ENCODE data around the gene AKIRIN2.

AKIRIN2 gene

DNA sequence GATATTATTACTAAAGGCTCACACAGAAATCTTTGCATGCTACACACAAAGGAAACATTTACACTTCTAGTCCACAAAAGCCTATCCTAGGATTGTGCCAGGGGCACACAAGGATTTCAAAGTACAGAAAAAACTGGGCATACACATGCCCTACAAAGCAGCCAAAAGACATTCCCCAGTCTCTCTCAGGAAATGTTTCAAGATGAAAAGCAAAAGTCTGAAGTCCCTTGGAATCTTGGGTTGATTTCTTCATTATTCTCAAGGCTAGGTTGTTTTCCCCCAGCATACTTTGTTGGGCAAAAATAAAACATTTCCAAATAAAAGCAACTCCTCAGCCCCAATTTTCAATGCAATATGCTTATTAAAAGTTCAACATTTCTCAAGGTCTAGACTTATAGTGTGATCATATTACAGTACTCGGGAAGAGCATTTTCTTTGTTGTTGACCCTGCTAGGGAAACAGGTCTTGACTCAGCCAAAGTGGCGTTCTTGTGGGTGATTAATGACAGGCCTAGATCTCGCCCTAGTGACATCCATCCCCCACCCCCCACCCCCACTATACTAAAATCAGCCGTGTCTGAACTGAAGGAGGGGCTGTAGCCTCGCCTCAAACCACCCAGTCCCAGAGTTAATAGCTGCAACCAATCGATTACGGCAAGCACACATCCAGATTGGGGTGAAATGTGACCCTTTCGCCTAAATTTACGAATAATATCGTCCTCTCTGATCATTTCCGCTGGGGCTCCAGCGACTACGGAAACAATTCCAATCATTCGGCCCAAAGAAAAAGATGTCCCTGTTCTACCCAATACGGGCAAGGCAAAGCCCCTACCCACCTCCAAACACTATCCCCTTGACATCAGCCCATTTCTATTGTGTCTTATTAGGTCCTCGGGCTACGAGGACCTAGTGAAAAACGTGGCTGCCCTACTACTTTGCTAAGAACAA, 1.4 kb downstream of the AKIRIN2 start:
- peak overlapping the region; percentile 91 for H3K27ac ChIP-seq (replicated peaks)
- H3K4me3 ChIP-seq (replicated peaks; ENCODE audit: insufficient read depth, low read length), result peak overlapping the region; percentile 89
- TF ChIP-seq, protein P1, sequence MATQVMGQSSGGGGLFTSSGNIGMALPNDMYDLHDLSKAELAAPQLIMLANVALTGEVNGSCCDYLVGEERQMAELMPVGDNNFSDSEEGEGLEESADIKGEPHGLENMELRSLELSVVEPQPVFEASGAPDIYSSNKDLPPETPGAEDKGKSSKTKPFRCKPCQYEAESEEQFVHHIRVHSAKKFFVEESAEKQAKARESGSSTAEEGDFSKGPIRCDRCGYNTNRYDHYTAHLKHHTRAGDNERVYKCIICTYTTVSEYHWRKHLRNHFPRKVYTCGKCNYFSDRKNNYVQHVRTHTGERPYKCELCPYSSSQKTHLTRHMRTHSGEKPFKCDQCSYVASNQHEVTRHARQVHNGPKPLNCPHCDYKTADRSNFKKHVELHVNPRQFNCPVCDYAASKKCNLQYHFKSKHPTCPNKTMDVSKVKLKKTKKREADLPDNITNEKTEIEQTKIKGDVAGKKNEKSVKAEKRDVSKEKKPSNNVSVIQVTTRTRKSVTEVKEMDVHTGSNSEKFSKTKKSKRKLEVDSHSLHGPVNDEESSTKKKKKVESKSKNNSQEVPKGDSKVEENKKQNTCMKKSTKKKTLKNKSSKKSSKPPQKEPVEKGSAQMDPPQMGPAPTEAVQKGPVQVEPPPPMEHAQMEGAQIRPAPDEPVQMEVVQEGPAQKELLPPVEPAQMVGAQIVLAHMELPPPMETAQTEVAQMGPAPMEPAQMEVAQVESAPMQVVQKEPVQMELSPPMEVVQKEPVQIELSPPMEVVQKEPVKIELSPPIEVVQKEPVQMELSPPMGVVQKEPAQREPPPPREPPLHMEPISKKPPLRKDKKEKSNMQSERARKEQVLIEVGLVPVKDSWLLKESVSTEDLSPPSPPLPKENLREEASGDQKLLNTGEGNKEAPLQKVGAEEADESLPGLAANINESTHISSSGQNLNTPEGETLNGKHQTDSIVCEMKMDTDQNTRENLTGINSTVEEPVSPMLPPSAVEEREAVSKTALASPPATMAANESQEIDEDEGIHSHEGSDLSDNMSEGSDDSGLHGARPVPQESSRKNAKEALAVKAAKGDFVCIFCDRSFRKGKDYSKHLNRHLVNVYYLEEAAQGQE (IDR thresholded peaks at IDR 0.05; ENCODE audit: insufficient replicate concordance, low read depth), result no peak
- TF ChIP-seq POLR2AphosphoS5 (IDR thresholded peaks at IDR 0.05; ENCODE audit: low read depth), result no peak
- TF ChIP-seq SPI1 (IDR thresholded peaks at IDR 0.05; ENCODE audit: borderline replicate concordance, low read depth), result no peak
- TF ChIP-seq, protein P2, sequence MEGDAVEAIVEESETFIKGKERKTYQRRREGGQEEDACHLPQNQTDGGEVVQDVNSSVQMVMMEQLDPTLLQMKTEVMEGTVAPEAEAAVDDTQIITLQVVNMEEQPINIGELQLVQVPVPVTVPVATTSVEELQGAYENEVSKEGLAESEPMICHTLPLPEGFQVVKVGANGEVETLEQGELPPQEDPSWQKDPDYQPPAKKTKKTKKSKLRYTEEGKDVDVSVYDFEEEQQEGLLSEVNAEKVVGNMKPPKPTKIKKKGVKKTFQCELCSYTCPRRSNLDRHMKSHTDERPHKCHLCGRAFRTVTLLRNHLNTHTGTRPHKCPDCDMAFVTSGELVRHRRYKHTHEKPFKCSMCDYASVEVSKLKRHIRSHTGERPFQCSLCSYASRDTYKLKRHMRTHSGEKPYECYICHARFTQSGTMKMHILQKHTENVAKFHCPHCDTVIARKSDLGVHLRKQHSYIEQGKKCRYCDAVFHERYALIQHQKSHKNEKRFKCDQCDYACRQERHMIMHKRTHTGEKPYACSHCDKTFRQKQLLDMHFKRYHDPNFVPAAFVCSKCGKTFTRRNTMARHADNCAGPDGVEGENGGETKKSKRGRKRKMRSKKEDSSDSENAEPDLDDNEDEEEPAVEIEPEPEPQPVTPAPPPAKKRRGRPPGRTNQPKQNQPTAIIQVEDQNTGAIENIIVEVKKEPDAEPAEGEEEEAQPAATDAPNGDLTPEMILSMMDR (IDR thresholded peaks at IDR 0.05; ENCODE audit: insufficient read depth, low read length), result no peak
- no peak for TF ChIP-seq GABPA (IDR thresholded peaks at IDR 0.05; ENCODE audit: low read depth)
- no peaks in the 10 kb centered on the region for H3K27me3 ChIP-seq (ENCODE audit: insufficient read depth, poor library complexity, severe bottlenecking)
- peak; percentile 27 to 61 for DNase-seq (ENCODE audit: low read depth in 1 of 2, low spot score in 1 of 2)

DNA sequence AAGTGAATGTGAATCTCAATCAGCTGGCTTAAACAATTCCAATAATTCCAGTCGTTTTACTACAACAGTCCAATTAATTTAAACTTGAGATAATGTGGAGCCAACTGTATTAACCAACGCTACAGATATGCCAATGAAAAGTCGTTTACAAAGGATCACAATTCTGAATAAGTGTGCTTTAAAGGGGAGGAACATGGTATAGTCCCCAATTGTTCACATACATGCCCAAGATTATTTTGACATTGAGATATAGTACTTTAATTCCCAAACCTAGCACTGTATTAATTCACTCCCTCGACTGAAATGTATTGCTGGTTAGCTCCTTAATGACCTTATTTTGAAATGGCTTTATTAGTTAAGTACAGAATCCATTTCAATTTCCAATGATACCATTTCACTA, 2.5 kb downstream of the AKIRIN2 start:
- TF ChIP-seq SPI1 (IDR thresholded peaks at IDR 0.05; ENCODE audit: borderline replicate concordance, low read depth) (no peak), GABPA (IDR thresholded peaks at IDR 0.05; ENCODE audit: low read depth) (no peak), POLR2AphosphoS5 (IDR thresholded peaks at IDR 0.05; ENCODE audit: low read depth) (no peak)
- TF ChIP-seq, protein P1 (IDR thresholded peaks at IDR 0.05; ENCODE audit: insufficient replicate concordance, low read depth), result no peak
- TF ChIP-seq, protein P2 (IDR thresholded peaks at IDR 0.05; ENCODE audit: insufficient read depth, low read length), result no peak
- H3K4me3 ChIP-seq (replicated peaks; ENCODE audit: insufficient read depth, low read length), result peak overlapping the region; percentile 89
- no peaks in the 10 kb centered on the region for H3K27me3 ChIP-seq (ENCODE audit: insufficient read depth, poor library complexity, severe bottlenecking)
- H3K27ac ChIP-seq (replicated peaks), result peak overlapping the region; percentile 4; the same call in 1 of the 2 replicates
- DNase-seq (ENCODE audit: low read depth in 1 of 2, low spot score in 1 of 2), result no peak

DNA sequence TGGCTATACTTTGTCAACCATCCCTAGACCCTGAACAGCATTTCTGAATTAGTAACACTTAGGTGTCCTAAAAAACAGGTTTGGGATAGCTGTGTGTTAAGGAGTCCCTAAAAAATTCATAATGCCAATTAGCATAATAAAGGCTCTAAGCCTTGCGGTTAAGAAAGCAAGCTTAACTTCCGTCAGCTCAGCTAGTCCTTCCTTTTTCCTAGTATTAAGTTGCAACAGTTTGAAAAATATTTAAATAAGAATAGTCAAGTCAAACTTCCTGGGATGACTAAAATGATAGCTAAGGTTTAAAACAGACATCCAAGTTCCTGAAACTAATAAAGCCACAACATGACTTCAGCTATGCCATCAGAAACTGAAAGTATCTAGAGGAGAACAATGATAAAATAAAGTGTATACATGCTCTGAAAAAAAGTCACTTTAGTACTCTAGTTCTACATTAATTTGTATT, 3.5 kb downstream of the AKIRIN2 start:
- peak overlapping the region; percentile 4 for H3K27ac ChIP-seq (replicated peaks)
- TF ChIP-seq, protein P1 (IDR thresholded peaks at IDR 0.05; ENCODE audit: insufficient replicate concordance, low read depth), result no peak
- TF ChIP-seq POLR2AphosphoS5 (IDR thresholded peaks at IDR 0.05; ENCODE audit: low read depth), result no peak
- TF ChIP-seq GABPA (IDR thresholded peaks at IDR 0.05; ENCODE audit: low read depth), result no peak
- TF ChIP-seq SPI1 (IDR thresholded peaks at IDR 0.05; ENCODE audit: borderline replicate concordance, low read depth), result no peak
- TF ChIP-seq, protein P2 (IDR thresholded peaks at IDR 0.05; ENCODE audit: insufficient read depth, low read length), result no peak

More for the DNA sequence above, 3.5 kb downstream of the AKIRIN2 start:
- no peak for DNase-seq (ENCODE audit: low read depth in 1 of 2, low spot score in 1 of 2)
- H3K27me3 ChIP-seq (ENCODE audit: insufficient read depth, poor library complexity, severe bottlenecking), result no peaks in the 10 kb centered on the region
- H3K4me3 ChIP-seq (replicated peaks; ENCODE audit: insufficient read depth, low read length), result peak overlapping the region; percentile 89
